ENCODE measurements around the gene ATP2A1.
"Not testable (repeated sequence)": the region's sequence is repeated elsewhere in the genome, so short reads cannot be mapped to it uniquely, and the experiment has no call there.

The ATP2A1 gene

GRCh38 chr16:28865001-28865688 is 13.1 kb upstream of the ATP2A1 start:
- no peak for DNase-seq (ENCODE audit: low read depth)
- TF ChIP-seq POLR2A (IDR thresholded peaks at IDR 0.05; ENCODE audit: extremely low read depth, insufficient read length), result no peak
- no peak for TF ChIP-seq CTCF (IDR thresholded peaks at IDR 0.05; ENCODE audit: low read depth, low read length)
- TF ChIP-seq MAX (IDR thresholded peaks at IDR 0.05; ENCODE audit: low read depth, low read length), result no peak
- no peak for TF ChIP-seq MYC (IDR thresholded peaks at IDR 0.05; ENCODE audit: low read depth, low read length)
- peak overlapping the region; percentile 93 for H3K4me3 ChIP-seq (ENCODE audit: low read depth, low read length)

- TF ChIP-seq CTCF (IDR thresholded peaks at IDR 0.05; ENCODE audit: low read depth, low read length) (no peak), POLR2A (IDR thresholded peaks at IDR 0.05; ENCODE audit: extremely low read depth, insufficient read length) (no peak), MYC (IDR thresholded peaks at IDR 0.05; ENCODE audit: low read depth, low read length) (no peak), MAX (IDR thresholded peaks at IDR 0.05; ENCODE audit: low read depth, low read length) (no peak)
- no peak for DNase-seq (ENCODE audit: low read depth)
- H3K4me3 ChIP-seq (ENCODE audit: low read depth, low read length), result no peak overlapping the region
These were observed 12.4 kb upstream of the ATP2A1 start for GRCh38 chr16:28865722-28866453.

- TF ChIP-seq MAX (IDR thresholded peaks at IDR 0.05; ENCODE audit: low read depth, low read length), result no peak
- TF ChIP-seq MYC (IDR thresholded peaks at IDR 0.05; ENCODE audit: low read depth, low read length), result no peak
- no peak for TF ChIP-seq POLR2A (IDR thresholded peaks at IDR 0.05; ENCODE audit: extremely low read depth, insufficient read length)
- TF ChIP-seq CTCF (IDR thresholded peaks at IDR 0.05; ENCODE audit: low read depth, low read length), result no peak
- DNase-seq (ENCODE audit: low read depth), result no peak
These were observed 11.9 kb upstream of the ATP2A1 start for GRCh38 chr16:28866454-28866804.

GRCh38 chr16:28867241-28867640 is 11.0 kb upstream of the ATP2A1 start:
- DNase-seq (ENCODE audit: low read depth), result no peak
- H3K4me3 ChIP-seq (ENCODE audit: low read depth, low read length), result no peak overlapping the region
- TF ChIP-seq POLR2A (IDR thresholded peaks at IDR 0.05; ENCODE audit: extremely low read depth, insufficient read length), result no peak
- TF ChIP-seq CTCF (IDR thresholded peaks at IDR 0.05; ENCODE audit: low read depth, low read length), result no peak
- no peak for TF ChIP-seq MYC (IDR thresholded peaks at IDR 0.05; ENCODE audit: low read depth, low read length)
- no peak for TF ChIP-seq MAX (IDR thresholded peaks at IDR 0.05; ENCODE audit: low read depth, low read length)

More at GRCh38 chr16:28866454-28866804, 11.9 kb upstream of the ATP2A1 start:
- H3K4me3 ChIP-seq (ENCODE audit: low read depth, low read length), result no peak overlapping the region

GRCh38 chr16:28867646-28868045 is 10.6 kb upstream of the ATP2A1 start:
- not testable (repeated sequence) for DNase-seq (ENCODE audit: low read depth); H3K4me3 ChIP-seq (ENCODE audit: low read depth, low read length)

- H3K4me3 ChIP-seq (ENCODE audit: low read depth, low read length), result no peak overlapping the region
- TF ChIP-seq MYC (IDR thresholded peaks at IDR 0.05; ENCODE audit: low read depth, low read length) (no peak), MAX (IDR thresholded peaks at IDR 0.05; ENCODE audit: low read depth, low read length) (no peak), POLR2A (IDR thresholded peaks at IDR 0.05; ENCODE audit: extremely low read depth, insufficient read length) (no peak), CTCF (IDR thresholded peaks at IDR 0.05; ENCODE audit: low read depth, low read length) (no peak)
These were observed 9.1 kb upstream of the ATP2A1 start for GRCh38 chr16:28869201-28869600.

More at GRCh38 chr16:28869201-28869600, 9.1 kb upstream of the ATP2A1 start:
- DNase-seq (ENCODE audit: low read depth), result no peak
